ENCODE measurements around the gene MICAL3. TPM values are rescaled to one million over a fixed set of nuclear protein-coding genes. Genes with fewer than 3 reads are reported as not detected.

Gene MICAL3
- total and polyA plus RNA-seq, 9 of the 15 experiments (the other 6 are each of a cell fraction or from before 2014, with no cell fraction given) = 0.53 to 32.1 (median 12.3) TPM

DNA sequence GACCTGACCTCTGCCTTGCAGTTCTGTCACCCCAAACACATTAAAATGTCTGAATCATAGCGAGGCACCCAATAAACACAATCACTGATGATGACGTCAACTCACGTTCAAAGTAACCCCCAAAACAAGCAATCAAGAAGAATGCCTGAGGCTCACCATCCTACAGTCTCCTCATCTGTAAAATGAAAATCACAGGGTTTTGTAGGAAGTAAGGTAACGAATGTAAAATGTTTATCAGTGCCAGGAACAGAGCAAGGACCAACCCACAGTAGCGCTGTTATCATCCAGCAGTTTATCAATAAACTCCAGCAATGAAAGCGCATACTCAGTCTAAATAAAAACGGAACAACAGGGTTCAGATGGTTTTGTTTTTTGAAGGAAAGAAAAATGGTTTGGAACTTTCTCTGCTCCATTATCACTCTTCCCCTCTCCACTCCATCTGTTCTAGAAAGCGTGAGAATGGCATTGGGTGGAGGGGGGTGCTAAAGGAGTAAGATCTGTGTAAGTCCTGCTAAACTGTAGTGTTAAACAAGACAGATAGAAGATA, 110.5 kb downstream of the MICAL3 start (continued):
- TF ChIP-seq, protein P1, sequence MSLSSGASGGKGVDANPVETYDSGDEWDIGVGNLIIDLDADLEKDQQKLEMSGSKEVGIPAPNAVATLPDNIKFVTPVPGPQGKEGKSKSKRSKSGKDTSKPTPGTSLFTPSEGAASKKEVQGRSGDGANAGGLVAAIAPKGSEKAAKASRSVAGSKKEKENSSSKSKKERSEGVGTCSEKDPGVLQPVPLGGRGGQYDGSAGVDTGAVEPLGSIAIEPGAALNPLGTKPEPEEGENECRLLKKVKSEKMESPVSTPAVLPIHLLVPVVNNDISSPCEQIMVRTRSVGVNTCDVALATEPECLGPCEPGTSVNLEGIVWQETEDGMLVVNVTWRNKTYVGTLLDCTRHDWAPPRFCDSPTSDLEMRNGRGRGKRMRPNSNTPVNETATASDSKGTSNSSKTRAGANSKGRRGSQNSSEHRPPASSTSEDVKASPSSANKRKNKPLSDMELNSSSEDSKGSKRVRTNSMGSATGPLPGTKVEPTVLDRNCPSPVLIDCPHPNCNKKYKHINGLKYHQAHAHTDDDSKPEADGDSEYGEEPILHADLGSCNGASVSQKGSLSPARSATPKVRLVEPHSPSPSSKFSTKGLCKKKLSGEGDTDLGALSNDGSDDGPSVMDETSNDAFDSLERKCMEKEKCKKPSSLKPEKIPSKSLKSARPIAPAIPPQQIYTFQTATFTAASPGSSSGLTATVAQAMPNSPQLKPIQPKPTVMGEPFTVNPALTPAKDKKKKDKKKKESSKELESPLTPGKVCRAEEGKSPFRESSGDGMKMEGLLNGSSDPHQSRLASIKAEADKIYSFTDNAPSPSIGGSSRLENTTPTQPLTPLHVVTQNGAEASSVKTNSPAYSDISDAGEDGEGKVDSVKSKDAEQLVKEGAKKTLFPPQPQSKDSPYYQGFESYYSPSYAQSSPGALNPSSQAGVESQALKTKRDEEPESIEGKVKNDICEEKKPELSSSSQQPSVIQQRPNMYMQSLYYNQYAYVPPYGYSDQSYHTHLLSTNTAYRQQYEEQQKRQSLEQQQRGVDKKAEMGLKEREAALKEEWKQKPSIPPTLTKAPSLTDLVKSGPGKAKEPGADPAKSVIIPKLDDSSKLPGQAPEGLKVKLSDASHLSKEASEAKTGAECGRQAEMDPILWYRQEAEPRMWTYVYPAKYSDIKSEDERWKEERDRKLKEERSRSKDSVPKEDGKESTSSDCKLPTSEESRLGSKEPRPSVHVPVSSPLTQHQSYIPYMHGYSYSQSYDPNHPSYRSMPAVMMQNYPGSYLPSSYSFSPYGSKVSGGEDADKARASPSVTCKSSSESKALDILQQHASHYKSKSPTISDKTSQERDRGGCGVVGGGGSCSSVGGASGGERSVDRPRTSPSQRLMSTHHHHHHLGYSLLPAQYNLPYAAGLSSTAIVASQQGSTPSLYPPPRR (CRISPR knock-in tag; IDR thresholded peaks at IDR 0.05; ENCODE audit: borderline replicate concordance) = no peak
- TF ChIP-seq, protein P2, sequence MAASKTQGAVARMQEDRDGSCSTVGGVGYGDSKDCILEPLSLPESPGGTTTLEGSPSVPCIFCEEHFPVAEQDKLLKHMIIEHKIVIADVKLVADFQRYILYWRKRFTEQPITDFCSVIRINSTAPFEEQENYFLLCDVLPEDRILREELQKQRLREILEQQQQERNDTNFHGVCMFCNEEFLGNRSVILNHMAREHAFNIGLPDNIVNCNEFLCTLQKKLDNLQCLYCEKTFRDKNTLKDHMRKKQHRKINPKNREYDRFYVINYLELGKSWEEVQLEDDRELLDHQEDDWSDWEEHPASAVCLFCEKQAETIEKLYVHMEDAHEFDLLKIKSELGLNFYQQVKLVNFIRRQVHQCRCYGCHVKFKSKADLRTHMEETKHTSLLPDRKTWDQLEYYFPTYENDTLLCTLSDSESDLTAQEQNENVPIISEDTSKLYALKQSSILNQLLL (CRISPR knock-in tag; IDR thresholded peaks at IDR 0.05; ENCODE audit: borderline replicate concordance) = no peak
- no peak for TF ChIP-seq PML (IDR thresholded peaks at IDR 0.05; ENCODE audit: low read length)
- TF ChIP-seq TEAD4 (IDR thresholded peaks at IDR 0.05; ENCODE audit: low read length) = peak; percentile 19; the same call in 1 of the 2 replicates
- no peak for TF ChIP-seq TEAD4 (CRISPR knock-in tag; IDR thresholded peaks at IDR 0.05; ENCODE audit: borderline replicate concordance)
- no peak for TF ChIP-seq SIX5 (IDR thresholded peaks at IDR 0.05; ENCODE audit: borderline replicate concordance in 1 of 2, insufficient read depth in 1 of 2, low read depth in 1 of 2, low read length in 2 of 2)
- TF ChIP-seq NCOA4 (IDR thresholded peaks at IDR 0.05; ENCODE audit: partially characterized antibody) = no peak
- TF ChIP-seq ZNF253 (CRISPR knock-in tag; conservative IDR thresholded peaks at IDR 0.05) = no peak
- no peak for TF ChIP-seq HEY1 (CRISPR knock-in tag; IDR thresholded peaks at IDR 0.05; ENCODE audit: borderline replicate concordance)
- TF ChIP-seq, protein P3, sequence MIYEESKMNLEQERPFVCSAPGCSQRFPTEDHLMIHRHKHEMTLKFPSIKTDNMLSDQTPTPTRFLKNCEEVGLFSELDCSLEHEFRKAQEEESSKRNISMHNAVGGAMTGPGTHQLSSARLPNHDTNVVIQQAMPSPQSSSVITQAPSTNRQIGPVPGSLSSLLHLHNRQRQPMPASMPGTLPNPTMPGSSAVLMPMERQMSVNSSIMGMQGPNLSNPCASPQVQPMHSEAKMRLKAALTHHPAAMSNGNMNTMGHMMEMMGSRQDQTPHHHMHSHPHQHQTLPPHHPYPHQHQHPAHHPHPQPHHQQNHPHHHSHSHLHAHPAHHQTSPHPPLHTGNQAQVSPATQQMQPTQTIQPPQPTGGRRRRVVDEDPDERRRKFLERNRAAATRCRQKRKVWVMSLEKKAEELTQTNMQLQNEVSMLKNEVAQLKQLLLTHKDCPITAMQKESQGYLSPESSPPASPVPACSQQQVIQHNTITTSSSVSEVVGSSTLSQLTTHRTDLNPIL (CRISPR knock-in tag; IDR thresholded peaks at IDR 0.05) = no peak
- TF ChIP-seq JUND (IDR thresholded peaks at IDR 0.05; ENCODE audit: borderline replicate concordance, low read depth, low read length) = peak; percentile 13
- peak; percentile 78 for TF ChIP-seq JUND (tag; IDR thresholded peaks at IDR 0.05; ENCODE audit: borderline replicate concordance, low read depth, low read length)
- TF ChIP-seq DPF2 (IDR thresholded peaks at IDR 0.05) = peak; percentile 33
- no peak for TF ChIP-seq HSF4 (CRISPR knock-in tag; IDR thresholded peaks at IDR 0.05; ENCODE audit: borderline replicate concordance)
- TF ChIP-seq BMI1 (IDR thresholded peaks at IDR 0.05; ENCODE audit: low read length) = no peak
- no peak for TF ChIP-seq SREBF1 (IDR thresholded peaks at IDR 0.05; ENCODE audit: borderline replicate concordance, low read depth, low read length)
- TF ChIP-seq, protein P4, sequence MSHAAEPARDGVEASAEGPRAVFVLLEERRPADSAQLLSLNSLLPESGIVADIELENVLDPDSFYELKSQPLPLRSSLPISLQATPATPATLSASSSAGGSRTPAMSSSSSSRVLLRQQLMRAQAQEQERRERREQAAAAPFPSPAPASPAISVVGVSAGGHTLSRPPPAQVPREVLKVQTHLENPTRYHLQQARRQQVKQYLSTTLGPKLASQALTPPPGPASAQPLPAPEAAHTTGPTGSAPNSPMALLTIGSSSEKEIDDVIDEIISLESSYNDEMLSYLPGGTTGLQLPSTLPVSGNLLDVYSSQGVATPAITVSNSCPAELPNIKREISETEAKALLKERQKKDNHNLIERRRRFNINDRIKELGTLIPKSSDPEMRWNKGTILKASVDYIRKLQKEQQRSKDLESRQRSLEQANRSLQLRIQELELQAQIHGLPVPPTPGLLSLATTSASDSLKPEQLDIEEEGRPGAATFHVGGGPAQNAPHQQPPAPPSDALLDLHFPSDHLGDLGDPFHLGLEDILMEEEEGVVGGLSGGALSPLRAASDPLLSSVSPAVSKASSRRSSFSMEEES (CRISPR knock-in tag; IDR thresholded peaks at IDR 0.05) = no peak
- no peak for TF ChIP-seq FOS (IDR thresholded peaks at IDR 0.05; ENCODE audit: extremely low read depth, insufficient read length)
- TF ChIP-seq ARID1B (IDR thresholded peaks at IDR 0.05) = peak; percentile 61

Data from K562 (cell line).